Measurements from ENCODE around the gene LTB. TPM values are rescaled to one million over a fixed set of nuclear protein-coding genes. Genes with fewer than 3 reads are reported as not detected.

The LTB gene
- total and polyA plus RNA-seq, 9 of the 15 experiments (the other 6 are each of a cell fraction or from before 2014, with no cell fraction given), result 0.07 to 0.51 TPM; not detected in 7

DNA sequence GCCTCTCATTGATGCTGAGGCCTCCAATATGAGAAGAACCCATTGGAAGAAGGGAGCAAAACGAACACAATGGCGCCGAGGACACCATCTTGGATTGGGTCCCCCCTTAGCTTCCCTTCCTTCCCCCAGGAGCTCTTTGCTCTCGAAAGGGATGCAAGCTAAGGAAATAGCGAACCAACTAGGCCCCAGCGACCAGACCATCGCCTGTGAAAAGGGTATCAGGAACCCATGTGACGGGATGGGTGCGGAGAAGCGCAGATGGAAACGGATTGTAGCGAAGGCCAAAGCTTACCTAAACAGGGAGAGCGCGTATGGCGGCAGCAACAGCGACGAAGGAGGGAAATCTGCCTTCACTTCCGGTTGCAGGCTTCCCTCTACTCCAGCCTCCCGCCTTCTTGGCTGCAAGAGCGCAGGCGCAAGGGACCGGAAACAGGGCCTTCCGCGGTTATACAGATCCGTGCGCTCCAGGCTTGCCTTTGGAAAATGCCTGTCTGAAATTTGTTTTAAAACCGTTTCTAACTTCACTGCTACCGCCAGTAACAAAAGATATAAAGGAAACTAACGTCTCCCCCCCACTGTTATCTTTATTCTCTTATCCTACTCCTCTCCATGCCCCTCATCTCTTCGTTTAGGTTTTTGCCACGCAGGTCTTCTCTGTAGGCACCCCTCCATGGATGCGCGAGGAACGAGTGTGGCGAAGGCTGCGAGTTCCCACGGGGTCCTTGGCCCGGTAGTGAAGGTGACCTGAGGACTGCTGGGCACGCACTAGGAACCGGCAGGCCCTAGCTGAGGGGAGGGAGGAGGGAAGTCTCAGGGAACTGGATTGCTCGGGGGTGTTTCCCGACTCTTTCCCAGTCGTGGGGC is 40.3 kb downstream of the LTB start, which contains the start of gene DDX39B (continued):
- no peak for TF ChIP-seq HMGN3 (IDR thresholded peaks at IDR 0.05; ENCODE audit: borderline replicate concordance, extremely low read depth, insufficient read length, low read depth, low read length)
- TF ChIP-seq, protein P1, sequence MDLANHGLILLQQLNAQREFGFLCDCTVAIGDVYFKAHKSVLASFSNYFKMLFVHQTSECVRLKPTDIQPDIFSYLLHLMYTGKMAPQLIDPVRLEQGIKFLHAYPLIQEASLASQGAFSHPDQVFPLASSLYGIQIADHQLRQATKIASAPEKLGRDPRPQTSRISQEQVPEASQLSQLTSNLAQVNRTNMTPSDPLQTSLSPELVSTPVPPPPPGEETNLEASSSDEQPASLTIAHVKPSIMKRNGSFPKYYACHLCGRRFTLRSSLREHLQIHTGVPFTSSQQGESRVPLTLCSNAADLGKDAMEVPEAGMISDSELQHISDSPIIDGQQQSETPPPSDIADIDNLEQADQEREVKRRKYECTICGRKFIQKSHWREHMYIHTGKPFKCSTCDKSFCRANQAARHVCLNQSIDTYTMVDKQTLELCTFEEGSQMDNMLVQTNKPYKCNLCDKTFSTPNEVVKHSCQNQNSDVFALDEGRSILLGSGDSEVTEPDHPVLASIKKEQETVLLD (IDR thresholded peaks at IDR 0.05), result peak; percentile 89
- TF ChIP-seq XRCC4 (IDR thresholded peaks at IDR 0.05; ENCODE audit: extremely low read depth, insufficient read depth, insufficient read length), result no peak
- peak; percentile 83; the same call in 1 of the 2 replicates for TF ChIP-seq GTF2F1 (IDR thresholded peaks at IDR 0.05; ENCODE audit: low read depth, low read length)
- TF ChIP-seq, protein P2, sequence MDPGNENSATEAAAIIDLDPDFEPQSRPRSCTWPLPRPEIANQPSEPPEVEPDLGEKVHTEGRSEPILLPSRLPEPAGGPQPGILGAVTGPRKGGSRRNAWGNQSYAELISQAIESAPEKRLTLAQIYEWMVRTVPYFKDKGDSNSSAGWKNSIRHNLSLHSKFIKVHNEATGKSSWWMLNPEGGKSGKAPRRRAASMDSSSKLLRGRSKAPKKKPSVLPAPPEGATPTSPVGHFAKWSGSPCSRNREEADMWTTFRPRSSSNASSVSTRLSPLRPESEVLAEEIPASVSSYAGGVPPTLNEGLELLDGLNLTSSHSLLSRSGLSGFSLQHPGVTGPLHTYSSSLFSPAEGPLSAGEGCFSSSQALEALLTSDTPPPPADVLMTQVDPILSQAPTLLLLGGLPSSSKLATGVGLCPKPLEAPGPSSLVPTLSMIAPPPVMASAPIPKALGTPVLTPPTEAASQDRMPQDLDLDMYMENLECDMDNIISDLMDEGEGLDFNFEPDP (CRISPR knock-in tag; IDR thresholded peaks at IDR 0.05), result no peak
- TF ChIP-seq ZNF551 (CRISPR knock-in tag; IDR thresholded peaks at IDR 0.05), result no peak
- TF ChIP-seq CBFB (CRISPR knock-in tag; IDR thresholded peaks at IDR 0.05), result peak; percentile 88
- no peak for TF ChIP-seq RBM34 (IDR thresholded peaks at IDR 0.05; ENCODE audit: borderline replicate concordance, insufficient read depth, low read length)
- TF ChIP-seq, protein P3, sequence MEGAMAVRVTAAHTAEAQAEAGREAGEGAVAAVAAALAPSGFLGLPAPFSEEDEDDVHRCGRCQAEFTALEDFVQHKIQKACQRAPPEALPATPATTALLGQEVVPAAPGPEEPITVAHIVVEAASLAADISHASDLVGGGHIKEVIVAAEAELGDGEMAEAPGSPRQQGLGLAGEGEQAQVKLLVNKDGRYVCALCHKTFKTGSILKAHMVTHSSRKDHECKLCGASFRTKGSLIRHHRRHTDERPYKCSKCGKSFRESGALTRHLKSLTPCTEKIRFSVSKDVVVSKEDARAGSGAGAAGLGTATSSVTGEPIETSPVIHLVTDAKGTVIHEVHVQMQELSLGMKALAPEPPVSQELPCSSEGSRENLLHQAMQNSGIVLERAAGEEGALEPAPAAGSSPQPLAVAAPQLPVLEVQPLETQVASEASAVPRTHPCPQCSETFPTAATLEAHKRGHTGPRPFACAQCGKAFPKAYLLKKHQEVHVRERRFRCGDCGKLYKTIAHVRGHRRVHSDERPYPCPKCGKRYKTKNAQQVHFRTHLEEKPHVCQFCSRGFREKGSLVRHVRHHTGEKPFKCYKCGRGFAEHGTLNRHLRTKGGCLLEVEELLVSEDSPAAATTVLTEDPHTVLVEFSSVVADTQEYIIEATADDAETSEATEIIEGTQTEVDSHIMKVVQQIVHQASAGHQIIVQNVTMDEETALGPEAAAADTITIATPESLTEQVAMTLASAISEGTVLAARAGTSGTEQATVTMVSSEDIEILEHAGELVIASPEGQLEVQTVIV (CRISPR knock-in tag; IDR thresholded peaks at IDR 0.05; ENCODE audit: borderline replicate concordance), result peak; percentile 6; the same call in 1 of the 2 replicates
- no peak for TF ChIP-seq SMARCB1 (IDR thresholded peaks at IDR 0.05; ENCODE audit: insufficient read length, low read depth)
- TF ChIP-seq TAF7 (tag; IDR thresholded peaks at IDR 0.05), result peak; percentile 100
- no peak for TF ChIP-seq IRF2 (CRISPR knock-in tag; IDR thresholded peaks at IDR 0.05)
- peak; percentile 86 for TF ChIP-seq ZNF583 (CRISPR knock-in tag; IDR thresholded peaks at IDR 0.05)
- TF ChIP-seq PYGO2 (tag; IDR thresholded peaks at IDR 0.05), result no peak
- TF ChIP-seq NCOA1 (IDR thresholded peaks at IDR 0.05; ENCODE audit: low read depth), result peak; percentile 86; the same call in 1 of the 2 replicates
- TF ChIP-seq CCAR2 (IDR thresholded peaks at IDR 0.05; ENCODE audit: low read depth, low read length), result no peak
- TF ChIP-seq ZNF282 (CRISPR knock-in tag; IDR thresholded peaks at IDR 0.05), result no peak
- TF ChIP-seq RBFOX2 (IDR thresholded peaks at IDR 0.05; ENCODE audit: low read depth, low read length), result peak; percentile 97
- TF ChIP-seq EWSR1 (IDR thresholded peaks at IDR 0.05; ENCODE audit: borderline replicate concordance, low read depth, partially characterized antibody), result no peak
- TF ChIP-seq ARID2 (IDR thresholded peaks at IDR 0.05), result no peak
- TF ChIP-seq HDAC3 (IDR thresholded peaks at IDR 0.05; ENCODE audit: borderline replicate concordance, partially characterized antibody), result peak; percentile 56

All from K562 (cell line).